ENCODE data around the gene DHRS13. TPM values are rescaled to one million over a fixed set of nuclear protein-coding genes. Genes with fewer than 3 reads are reported as not detected.
A peak's percentile ranks its signal among the peaks of the same experiment; 100 is the strongest.
"Not testable (repeated sequence)": the region's sequence is repeated elsewhere in the genome, so short reads cannot be mapped to it uniquely, and the experiment has no call there.

The DHRS13 gene
- total RNA-seq, 2 donors from 2014 or later = 3.7 to 12.2 TPM

DNA sequence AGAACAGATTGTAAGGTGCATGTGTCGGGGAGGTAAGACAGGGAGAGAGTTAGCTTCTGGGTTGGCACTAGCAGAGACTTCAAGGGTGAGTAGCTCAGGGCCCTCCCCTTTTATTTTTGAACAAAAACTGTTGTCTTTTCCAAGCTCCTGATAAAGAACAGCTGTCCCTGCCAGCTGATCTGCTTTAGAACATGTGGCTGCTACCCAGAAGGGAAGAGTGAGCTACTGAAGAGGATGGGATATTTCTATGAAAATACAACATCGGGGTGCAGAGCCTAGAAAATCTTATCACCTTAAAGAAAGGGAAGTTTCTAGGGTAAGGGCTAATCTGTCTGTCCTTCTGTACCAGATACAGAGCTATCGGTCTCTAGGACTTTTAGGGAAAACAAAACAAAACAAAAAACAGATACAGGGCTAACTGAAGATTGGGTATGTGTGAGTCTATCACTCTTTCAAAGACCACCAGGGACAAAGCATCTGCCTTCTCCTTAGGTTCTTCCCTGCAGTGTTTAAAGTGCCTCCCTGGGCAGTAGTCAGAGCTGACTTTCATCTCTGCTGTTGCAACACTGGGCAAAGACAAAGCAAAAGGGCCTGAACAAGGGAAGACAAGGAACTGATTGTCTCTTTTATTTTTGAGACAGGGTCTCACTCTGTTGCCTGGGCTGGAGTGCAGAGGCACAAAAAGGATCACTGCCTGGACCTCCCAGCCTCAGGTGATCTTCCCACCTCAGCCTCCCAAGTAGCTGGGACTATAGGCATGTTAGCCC lies 5.0 kb upstream of the DHRS13 start:
- DNase-seq (ENCODE audit: low spot score) = no peak
- ATAC-seq (ENCODE audit: insufficient number of reproducible peaks, low FRiP score, low read depth) = no peak
- peak overlapping the region; percentile 60 to 79 for H3K27ac ChIP-seq
- TF ChIP-seq, protein P1, sequence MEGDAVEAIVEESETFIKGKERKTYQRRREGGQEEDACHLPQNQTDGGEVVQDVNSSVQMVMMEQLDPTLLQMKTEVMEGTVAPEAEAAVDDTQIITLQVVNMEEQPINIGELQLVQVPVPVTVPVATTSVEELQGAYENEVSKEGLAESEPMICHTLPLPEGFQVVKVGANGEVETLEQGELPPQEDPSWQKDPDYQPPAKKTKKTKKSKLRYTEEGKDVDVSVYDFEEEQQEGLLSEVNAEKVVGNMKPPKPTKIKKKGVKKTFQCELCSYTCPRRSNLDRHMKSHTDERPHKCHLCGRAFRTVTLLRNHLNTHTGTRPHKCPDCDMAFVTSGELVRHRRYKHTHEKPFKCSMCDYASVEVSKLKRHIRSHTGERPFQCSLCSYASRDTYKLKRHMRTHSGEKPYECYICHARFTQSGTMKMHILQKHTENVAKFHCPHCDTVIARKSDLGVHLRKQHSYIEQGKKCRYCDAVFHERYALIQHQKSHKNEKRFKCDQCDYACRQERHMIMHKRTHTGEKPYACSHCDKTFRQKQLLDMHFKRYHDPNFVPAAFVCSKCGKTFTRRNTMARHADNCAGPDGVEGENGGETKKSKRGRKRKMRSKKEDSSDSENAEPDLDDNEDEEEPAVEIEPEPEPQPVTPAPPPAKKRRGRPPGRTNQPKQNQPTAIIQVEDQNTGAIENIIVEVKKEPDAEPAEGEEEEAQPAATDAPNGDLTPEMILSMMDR (IDR thresholded peaks at IDR 0.05) = no peak
- no peak overlapping the region for H3K4me3 ChIP-seq
- peaks cover 51% of the 10 kb centered on the region for H3K36me3 ChIP-seq
- H3K4me1 ChIP-seq (ENCODE audit: control insufficient read depth in 1 of 2, low read depth in 2 of 2) = peaks cover 14 to 26% of the 10 kb centered on the region in 2 donors
- no peaks in the 10 kb centered on the region for H3K9me3 ChIP-seq
- no peaks in the 10 kb centered on the region for H3K27me3 ChIP-seq (replicated peaks; ENCODE audit: insufficient read depth)

- Histone ChIP-seq H3K27me3 (replicated peaks; ENCODE audit: insufficient read depth) (no peaks in the 10 kb centered on the region), H3K36me3 (peaks cover 41% of the 10 kb centered on the region), H3K9me3 (no peaks in the 10 kb centered on the region), H3K27ac (peak overlapping the region in 1 of 2 donors; percentile 24), H3K4me3 (no peak overlapping the region), H3K4me1 (ENCODE audit: control insufficient read depth in 1 of 2, low read depth in 2 of 2) (peaks cover 14 to 30% of the 10 kb centered on the region in 2 donors)
- TF ChIP-seq, protein P1 (IDR thresholded peaks at IDR 0.05) = no peak
- no peak for ATAC-seq (ENCODE audit: insufficient number of reproducible peaks, low FRiP score, low read depth)
- no peak for DNase-seq (ENCODE audit: low spot score)
Measured at GRCh38 chr17:28906706-28907438, 4.0 kb upstream of the DHRS13 start.

GRCh38 chr17:28906276-28906675 lies 3.4 kb upstream of the DHRS13 start:
- H3K27me3 ChIP-seq (replicated peaks; ENCODE audit: insufficient read depth) = no peaks in the 10 kb centered on the region
- H3K9me3 ChIP-seq = no peaks in the 10 kb centered on the region
- TF ChIP-seq, protein P1 (IDR thresholded peaks at IDR 0.05) = no peak
- peaks cover 14 to 34% of the 10 kb centered on the region in 2 donors for H3K4me1 ChIP-seq (ENCODE audit: control insufficient read depth in 1 of 2, low read depth in 2 of 2)
- H3K36me3 ChIP-seq = peaks cover 35% of the 10 kb centered on the region
- DNase-seq (ENCODE audit: low spot score) (no peak), ATAC-seq (ENCODE audit: insufficient number of reproducible peaks, low FRiP score, low read depth) (no peak)
- no peak overlapping the region for H3K4me3 ChIP-seq
- no peak overlapping the region for H3K27ac ChIP-seq

- H3K9me3 ChIP-seq = no peaks in the 10 kb centered on the region
- no peak overlapping the region for H3K4me3 ChIP-seq
- TF ChIP-seq, protein P1 (IDR thresholded peaks at IDR 0.05) = no peak
- H3K27ac ChIP-seq = no peak overlapping the region
- H3K36me3 ChIP-seq = peaks cover 20% of the 10 kb centered on the region
- no peaks in the 10 kb centered on the region for H3K27me3 ChIP-seq (replicated peaks; ENCODE audit: insufficient read depth)
- no peak for DNase-seq (ENCODE audit: low spot score)
- H3K4me1 ChIP-seq (ENCODE audit: control insufficient read depth in 1 of 2, low read depth in 2 of 2) = peaks cover 14 to 34% of the 10 kb centered on the region in 2 donors
- ATAC-seq (ENCODE audit: insufficient number of reproducible peaks, low FRiP score, low read depth) = no peak
Measured at GRCh38 chr17:28904800-28905199, 1.9 kb upstream of the DHRS13 start.

GRCh38 chr17:28903546-28903841 lies 615 bp upstream of the DHRS13 start:
- peaks cover 8 to 28% of the 10 kb centered on the region in 2 donors for H3K4me1 ChIP-seq (ENCODE audit: control insufficient read depth in 1 of 2, low read depth in 2 of 2)
- not testable (repeated sequence) for DNase-seq (ENCODE audit: low spot score); H3K9me3 ChIP-seq; H3K27ac ChIP-seq; H3K27me3 ChIP-seq (replicated peaks; ENCODE audit: insufficient read depth); ATAC-seq (ENCODE audit: insufficient number of reproducible peaks, low FRiP score, low read depth)
- H3K36me3 ChIP-seq = peaks cover 19% of the 10 kb centered on the region
- peak overlapping the region; percentile 90 for H3K4me3 ChIP-seq
